ENCODE measurements around the gene CUTA.
"Not testable (repeated sequence)": the region's sequence is repeated elsewhere in the genome, so short reads cannot be mapped to it uniquely, and the experiment has no call there.

DNA sequence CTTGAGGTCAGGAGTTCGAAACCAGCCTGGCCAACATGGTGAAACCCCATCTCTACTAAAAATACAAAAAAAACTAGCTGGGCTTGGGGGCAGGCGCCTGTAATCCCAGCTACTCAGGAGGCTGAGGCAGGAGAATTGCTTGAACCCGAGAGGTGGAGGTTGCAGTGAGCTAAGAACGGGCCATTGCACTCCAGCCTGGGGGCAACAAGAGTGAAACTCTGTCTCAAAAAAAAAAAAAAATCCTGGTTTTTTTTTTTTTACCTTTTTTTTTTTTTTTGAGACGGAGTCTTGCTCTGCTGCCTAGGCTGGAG, 50.2 kb downstream of the CUTA start:
- not testable (repeated sequence) for TF ChIP-seq EZH2 (IDR thresholded peaks at IDR 0.05); POLR2AphosphoS5 (IDR thresholded peaks at IDR 0.05; ENCODE audit: borderline replicate concordance, low read depth, low read length)

Measured in SK-N-MC (cell line).